NCI-H510A treated with DMSO at 0.1 percent for 48 hours (cell line): ENCODE measurements around the gene CCR5AS.
"Not testable (repeated sequence)": the region's sequence is repeated elsewhere in the genome, so short reads cannot be mapped to it uniquely, and the experiment has no call there.

Experiments used
- DNase-seq: peaks from one replicate; lab custom pipeline; 2025; lab: John Stamatoyannopoulos, UW

Gene CCR5AS

DNA sequence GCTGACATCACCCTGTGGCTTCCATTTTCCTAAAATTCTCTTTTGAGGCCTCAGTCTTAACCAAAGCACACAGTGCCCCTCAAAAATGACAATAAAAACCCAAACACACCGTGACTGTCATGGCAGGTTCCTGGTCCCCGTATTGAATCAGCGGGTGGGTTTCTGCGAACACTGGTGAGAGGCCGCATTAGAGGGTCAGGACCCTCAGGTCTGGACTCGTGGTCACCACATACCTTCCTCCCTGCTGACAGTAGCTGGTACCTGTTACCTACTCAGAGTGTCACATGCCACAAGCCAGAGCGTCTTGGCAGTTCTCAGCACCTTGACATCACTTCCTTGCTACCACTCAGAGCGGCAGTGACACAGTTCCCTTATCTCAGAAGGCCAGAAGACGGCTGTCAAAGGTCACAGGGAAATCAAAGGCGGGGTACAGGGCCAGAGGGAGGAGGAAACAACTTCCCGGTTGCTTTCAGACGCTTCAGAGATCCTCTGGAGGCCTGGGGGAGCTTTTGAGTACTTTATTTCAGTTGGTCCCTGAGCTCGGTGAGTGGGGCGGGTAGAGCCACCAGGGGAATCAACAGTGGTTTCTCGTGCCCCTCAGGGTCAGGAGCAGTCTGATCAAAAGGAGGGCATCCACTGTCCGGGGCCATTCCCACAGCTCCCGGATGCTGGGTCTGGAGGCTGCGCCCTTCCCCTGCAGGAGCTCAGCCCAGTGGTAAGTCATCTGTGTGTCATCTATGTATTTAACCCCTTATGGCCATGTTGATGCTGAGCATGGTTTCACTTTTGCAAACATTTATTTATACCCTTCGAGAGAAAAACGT is at the start of gene CCR5AS, which contains the start of gene CCRL2:
CCR5AS (minus strand) TSS at position 279 of the 824 bp plus-strand sequence.
CCRL2 (plus strand) TSS at position 472 of the 824 bp plus-strand sequence. CDS start 821 bp downstream, outside the sequence.
- DNase-seq, result no peak

DNA sequence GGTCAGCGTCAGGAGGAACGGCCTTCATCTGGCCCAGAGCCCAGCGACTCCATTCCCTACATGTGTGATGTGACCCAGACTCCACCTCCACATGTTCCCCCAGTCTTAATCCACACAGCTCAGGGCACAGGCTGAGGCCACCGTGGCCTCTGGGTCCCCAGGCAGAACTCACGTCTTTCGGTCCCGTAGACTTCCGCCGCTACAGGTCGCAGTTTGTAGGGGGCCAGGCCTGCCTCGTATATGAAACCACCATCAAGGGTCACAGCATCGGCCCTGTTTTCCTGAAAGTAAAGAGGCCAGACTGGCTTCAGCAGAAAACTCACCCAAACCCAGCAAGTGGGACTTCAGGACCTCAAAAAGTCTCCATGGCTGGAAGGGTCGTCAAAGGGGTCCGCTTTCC is 49.3 kb upstream of the CCR5AS start:
- no peak for DNase-seq

- DNase-seq, result no peak
These were observed 48.6 kb upstream of the CCR5AS start for GRCh38 chr3:46455231-46456115.

GRCh38 chr3:46454606-46455005 is 47.7 kb upstream of the CCR5AS start:
- no peak for DNase-seq

- no peak for DNase-seq
These were observed 47.3 kb upstream of the CCR5AS start for GRCh38 chr3:46454209-46454595.

- DNase-seq, result no peak
These were observed 46.8 kb upstream of the CCR5AS start for GRCh38 chr3:46453526-46454208.

DNA sequence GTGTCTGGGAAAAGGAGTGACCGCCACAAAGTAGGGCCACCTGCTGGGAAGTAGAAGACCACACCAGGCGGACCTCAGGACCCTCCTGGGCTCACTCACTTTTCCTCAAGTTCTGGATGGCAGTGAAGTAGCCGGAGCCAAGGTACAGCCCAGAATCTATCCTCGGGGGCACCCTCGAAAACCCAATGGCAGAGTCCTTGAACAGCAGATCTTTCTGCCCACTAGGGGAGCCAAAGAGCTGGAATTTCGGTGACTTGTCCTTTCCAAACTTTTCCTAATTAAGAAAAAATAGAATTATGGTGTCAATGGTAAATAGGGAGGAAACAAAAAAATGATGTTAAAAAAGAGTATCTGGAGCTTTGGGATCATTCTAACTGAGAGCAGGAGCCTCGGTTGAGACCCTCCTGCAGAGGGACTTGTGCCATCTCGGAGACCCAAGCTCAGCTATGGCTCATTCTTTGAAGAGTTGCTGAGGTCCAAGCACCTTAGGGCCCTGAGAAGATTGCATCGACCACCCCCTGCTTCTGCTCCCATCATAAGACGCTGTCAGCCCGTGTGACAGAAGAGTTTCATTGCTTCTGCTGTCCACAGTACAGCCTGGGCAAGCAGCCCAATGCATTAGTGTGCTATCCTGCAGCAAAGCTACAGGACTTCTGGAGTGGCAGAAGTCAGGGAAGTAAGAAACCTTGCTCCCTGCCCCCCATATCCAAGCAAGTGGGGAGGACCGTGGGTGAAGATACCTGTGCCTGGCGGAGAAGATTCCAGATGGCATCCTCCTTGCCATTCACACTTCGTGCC is 43.1 kb upstream of the CCR5AS start:
- no peak for DNase-seq

- no peak for DNase-seq
These were observed 41.9 kb upstream of the CCR5AS start for GRCh38 chr3:46448721-46449120.

DNA sequence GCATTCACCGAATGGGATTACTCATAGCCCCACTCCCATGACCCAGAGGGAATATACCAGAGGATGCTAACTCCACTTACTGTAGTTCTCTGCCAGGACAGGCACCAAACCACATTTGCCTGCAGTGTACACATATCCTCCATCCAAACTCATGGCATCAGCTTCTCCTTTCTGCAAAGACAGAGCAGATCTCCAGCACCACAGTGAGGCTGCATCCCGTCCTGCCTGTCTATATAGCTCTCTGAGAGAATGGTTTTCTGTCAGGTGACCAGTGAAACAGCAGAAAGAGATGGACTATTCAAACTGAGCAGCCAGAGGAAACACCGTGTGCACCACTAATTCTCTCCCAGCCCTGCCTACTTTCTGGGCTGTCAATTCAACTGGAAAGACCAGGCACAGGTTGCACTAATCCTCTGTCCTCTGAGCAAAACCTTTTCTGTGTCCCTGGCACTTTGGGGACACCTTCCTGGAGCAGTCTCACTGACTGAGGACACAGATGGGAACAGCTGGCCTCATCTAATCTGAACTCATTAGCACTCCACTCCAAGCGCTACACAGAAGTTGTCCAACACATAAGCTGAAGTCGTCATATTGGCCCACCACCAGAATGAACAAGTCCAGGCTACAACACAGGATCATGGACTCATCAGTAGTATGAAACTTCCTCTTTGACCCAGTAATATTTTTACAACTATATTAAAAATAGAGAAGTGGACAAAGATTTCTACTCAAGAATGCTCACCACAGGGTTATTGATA is 40.5 kb upstream of the CCR5AS start:
- no peak for DNase-seq

DNA sequence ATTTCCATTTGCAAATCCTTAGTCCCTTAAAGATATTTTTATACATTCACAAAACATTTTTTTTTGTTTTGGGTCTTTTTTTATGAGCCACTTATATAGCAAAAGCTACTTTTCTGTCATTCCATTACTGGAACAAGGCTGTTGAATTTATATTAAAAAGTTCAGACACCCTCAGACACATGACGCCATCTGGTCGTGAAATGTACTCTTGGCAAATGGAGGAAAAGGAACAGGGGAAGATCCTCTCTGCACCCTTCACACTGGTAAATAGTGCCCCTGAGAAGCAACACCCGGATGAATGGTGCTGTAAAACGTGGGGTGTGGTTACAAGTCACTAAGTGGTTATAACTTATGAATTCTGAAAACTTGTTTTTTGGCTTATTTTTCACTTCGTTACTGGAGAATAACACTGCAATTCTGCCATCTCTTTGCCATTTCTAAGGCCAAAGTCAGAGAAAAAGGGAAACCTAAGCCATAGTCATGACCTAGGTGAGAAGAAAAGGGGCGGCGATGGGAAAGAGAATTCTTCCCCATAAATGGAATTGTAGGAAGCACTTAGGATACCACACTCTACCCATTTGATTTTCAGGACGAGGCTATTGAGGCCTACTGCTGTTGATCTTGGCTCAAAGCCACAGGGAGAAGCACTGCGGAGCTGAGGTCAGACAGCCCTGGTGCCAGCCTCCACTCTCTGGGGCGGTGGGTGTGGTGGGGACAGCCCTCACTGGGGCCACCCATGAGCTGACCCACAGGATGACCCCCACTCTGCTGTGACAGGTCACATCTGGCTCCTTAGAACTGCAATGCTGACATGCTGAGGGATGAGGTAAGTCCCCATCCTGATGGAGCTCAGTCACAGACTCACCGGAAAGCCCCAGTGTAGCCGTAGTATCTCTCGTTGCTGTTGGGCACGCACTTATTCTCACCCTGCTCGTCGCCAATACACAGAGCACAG is 36.0 kb upstream of the CCR5AS start:
- peak; percentile 34 for DNase-seq

GRCh38 chr3:46440531-46441294 is 33.8 kb upstream of the CCR5AS start:
- DNase-seq, result no peak

GRCh38 chr3:46438831-46439230 is 32.0 kb upstream of the CCR5AS start:
- DNase-seq, result no peak

DNA sequence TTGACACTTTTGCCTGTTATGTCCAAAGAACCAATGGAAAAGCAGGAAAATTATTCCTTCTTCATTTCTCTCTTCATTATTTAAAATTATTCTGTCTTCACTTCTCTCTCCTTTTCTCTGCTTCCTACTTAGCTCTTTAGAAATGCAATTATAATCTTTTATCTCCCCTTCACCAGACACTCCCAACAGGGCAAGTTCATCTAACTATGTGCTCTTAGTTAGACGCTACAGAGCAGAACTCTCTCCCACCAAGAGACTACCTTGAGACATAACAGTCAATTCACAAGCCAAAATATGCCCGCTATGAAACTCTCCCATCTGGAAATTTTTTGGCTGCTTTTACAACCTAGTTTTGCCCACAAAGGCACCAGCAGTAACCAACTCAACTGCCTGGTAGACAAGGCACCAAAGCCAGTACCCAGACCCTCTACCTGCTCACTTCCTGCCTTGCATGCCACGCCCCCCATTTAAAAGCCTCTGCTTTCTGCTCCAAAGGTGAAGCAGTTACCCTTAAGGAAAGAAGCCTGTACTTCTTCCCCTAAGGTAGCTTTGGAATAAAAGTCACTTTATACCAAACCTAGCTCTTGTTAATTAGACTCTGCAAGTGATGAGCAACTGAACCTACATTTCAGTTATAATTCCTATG is 28.3 kb upstream of the CCR5AS start:
- no peak for DNase-seq

DNA sequence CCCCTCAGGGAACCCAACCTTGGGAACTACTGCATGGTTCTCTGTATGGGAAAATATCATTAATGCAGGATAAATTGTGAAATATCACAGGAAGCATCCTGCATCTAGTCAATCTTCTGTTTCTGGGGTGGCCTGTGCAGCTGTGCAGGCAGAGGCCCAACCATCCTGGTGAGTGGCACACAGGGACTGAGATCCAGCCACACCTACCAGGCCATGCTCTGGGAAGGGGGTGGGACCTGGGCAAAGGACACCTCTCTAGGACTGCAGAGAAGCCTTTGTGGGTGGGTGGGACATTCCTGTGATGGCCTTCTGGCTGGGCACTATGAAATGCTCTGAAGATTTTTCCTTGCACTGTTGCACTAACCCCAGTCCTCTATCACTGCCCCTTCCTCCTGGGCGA is 27.0 kb upstream of the CCR5AS start:
- no peak for DNase-seq

DNA sequence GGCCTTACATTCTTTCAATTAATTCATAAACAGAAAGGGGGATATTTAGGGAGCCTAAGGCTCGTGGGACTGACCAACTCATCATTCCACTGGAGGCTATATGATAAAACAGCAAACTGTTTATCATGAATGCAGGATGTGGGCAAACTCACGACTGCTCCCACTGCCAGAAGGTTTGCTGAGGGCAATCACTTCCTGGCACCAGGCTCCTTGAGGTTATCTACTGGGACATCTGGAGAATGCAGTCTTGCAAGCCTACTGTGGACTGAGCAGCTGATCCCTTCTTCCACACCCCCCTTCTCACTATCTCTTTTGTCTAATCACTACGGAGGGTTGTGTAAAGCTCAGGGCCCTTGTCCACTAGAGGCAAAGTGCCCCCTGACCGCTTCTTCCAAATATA is 26.3 kb upstream of the CCR5AS start:
- DNase-seq, result not testable (repeated sequence)

- not testable (repeated sequence) for DNase-seq
These were observed 25.0 kb upstream of the CCR5AS start for GRCh38 chr3:46431905-46432304.

DNA sequence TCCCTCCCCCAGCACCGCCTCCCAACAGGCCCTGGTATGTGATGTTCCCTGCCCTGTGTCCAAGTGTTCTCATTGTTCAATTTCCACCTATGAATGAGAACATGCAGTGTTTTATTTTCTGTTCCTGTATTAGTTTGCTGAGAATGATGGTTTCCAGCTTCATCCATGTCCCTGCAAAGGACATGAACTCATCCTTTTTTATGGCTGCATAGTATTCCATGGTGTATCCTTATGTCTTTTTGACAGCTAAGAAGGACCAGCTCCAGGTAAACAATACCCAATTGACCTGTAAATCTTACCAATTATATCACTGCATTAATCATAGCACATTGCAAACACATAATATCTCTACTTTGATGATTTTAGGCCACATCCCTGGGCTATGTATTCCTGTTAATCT is 24.0 kb upstream of the CCR5AS start:
- not testable (repeated sequence) for DNase-seq

- DNase-seq, result no peak
These were observed 22.8 kb upstream of the CCR5AS start for GRCh38 chr3:46429671-46430070.
